HG03135 (cell line): ENCODE measurements around the gene SLC39A2.

Source experiments
- ATAC-seq: cut with Tn5 transposase; IDR thresholded peaks from one replicate; pipeline ENCODE4 v1.9.1; 2021; ENCODE audit warnings: mild to moderate bottlenecking, moderate library complexity; ENCODE audit not compliant: unreplicated experiment

The SLC39A2 gene

GRCh38 chr14:21043387-21043973 lies 44.4 kb downstream of the SLC39A2 start:
- no peak for ATAC-seq

DNA sequence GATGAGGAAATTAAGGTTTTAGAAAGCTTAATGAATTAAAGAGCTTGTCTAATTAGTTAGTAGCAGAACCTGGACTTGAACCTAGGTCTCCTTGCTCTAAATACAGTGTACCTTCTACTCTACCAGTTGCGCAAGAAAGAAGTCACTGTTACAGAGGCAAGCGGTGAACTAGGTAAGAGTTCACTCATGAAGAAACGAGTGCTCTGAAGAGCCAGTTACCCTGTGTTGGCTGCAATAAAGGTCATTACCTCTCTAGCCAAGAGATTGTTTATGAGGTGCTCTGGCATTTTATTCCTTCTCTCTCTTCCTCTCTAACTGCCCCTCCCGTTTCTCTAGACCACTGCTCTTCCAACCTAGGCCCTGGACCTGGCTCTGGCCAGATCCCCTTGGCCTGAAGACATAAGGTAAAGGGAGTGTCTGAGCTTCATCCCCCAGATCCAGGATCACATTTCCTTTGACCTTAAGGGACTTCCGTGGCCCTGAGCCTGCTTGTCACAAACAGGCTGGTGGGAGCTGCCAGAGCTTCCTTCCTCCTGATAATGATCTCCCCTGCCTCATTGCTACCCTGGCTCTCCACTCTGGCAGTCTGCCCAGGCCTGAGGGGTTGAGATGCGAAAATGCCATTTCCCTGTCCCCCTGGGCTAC lies 45.0 kb downstream of the SLC39A2 start:
- no peak for ATAC-seq

DNA sequence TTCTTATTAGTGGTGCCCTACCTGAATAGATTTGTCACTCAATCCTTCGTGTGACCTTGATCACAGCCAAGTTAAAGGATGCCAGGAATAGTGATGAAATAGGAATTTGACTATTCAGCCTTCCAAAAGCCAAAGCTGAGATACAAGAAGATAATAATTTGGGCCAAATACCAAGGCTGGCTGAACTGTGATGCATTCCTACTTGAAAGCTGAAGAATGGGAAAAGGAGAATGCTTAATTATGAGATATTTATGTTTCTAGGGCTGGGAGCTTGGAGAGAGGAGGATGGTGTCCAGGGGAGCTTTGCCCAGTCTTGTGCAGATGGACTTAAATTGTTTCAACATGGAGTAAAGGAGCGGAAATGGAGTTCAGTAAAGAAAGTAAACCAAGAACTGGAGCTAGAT lies 48.3 kb downstream of the SLC39A2 start:
- no peak for ATAC-seq

DNA sequence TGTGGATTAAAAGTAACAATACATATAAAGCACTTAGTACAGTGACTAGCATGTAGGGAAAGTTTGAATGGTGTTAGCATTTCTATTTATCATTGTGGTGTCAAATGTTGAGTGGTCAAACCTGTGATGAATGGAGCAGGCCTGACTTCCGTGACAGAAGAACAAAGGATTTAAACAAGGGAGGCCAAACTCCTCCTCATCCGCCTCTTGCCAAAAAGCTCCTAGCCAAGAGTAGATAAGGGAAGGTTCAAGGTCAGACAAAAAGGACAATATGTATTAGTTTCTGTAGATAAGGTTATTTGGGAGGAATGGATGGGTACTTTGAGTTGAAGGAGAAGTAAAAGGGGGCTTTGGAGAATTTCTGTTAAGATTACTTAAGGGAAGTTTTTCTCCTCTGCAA lies 49.5 kb downstream of the SLC39A2 start:
- no peak for ATAC-seq

DNA sequence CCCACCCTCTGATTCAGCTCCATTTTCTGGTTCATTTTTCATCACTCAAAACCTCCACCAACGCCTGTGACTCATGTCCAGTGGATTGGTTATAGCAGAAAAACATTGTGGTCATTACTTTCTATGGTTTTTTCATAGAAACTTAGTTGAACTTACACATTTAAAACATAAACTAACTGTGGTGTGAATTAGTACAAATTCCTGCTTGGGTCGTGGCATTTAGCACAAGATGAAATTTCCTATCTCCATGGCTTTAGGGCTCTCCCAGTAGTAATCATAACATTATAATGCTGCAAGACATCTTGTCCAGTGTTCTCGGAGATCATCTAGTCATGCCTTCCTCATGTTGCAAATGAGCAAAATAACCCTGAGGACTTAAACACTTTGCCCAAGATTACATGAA lies 50.2 kb downstream of the SLC39A2 start:
- no peak for ATAC-seq

DNA sequence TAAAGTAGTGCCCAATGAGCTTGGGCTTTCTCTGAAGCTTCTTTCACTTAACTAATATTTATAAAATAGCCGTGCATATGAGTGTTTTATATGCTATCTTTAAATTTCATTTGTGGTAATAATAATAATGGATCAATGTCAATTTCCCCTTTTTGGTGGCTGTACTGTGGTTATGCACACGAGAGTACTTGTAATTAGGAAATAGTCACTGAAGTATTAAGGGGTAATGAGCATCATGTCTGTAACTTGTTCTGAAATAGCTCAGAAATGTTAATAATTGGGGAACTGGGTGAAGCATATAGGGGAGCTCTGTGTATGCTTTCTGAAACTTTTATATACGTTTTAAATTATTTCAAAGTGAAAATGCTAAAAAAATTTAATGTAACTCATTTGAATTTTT lies 51.5 kb downstream of the SLC39A2 start:
- ATAC-seq = no peak
